Glutamatergic neuron (in vitro differentiated cells): ENCODE data around the gene MACROD1. TPM values are rescaled to one million over a fixed set of nuclear protein-coding genes. Genes with fewer than 3 reads are reported as not detected.

Experiments
- DNase-seq: peaks from one replicate; pipeline ENCODE4 v3.0.0; 2022
- H3K27ac Mint-ChIP-seq: one replicate; pipeline ENCODE4 v1.8.0; 2020; ENCODE audit warnings: mild to moderate bottlenecking, mixed read lengths, inconsistent platforms; ENCODE audit not compliant: unreplicated experiment
- H3K27me3 Mint-ChIP-seq: one replicate; pipeline ENCODE4 v1.8.0; 2020; ENCODE audit warnings: mild to moderate bottlenecking, moderate library complexity, mixed read lengths, inconsistent platforms; ENCODE audit not compliant: unreplicated experiment
- H3K36me3 Mint-ChIP-seq: one replicate; pipeline ENCODE4 v1.8.0; 2020; ENCODE audit warnings: mild to moderate bottlenecking, mixed read lengths, inconsistent platforms; ENCODE audit not compliant: unreplicated experiment
- H3K4me1 Mint-ChIP-seq: one replicate; pipeline ENCODE4 v1.8.0; 2020; ENCODE audit warnings: mild to moderate bottlenecking, low read depth, mixed read lengths, inconsistent platforms; ENCODE audit not compliant: unreplicated experiment
- H3K4me3 Mint-ChIP-seq: one replicate; pipeline ENCODE4 v1.8.0; 2020; ENCODE audit warnings: mild to moderate bottlenecking, mixed read lengths, inconsistent platforms; ENCODE audit not compliant: unreplicated experiment
- H3K9me3 Mint-ChIP-seq: one replicate; pipeline ENCODE4 v1.8.0; 2020; ENCODE audit warnings: mild to moderate bottlenecking, moderate library complexity, mixed read lengths, inconsistent platforms; ENCODE audit not compliant: unreplicated experiment
- total RNA-seq: library from RNA; stranded (reverse); fragmentation: NEBNext Ultra II Directional; extraction: Animal tissue kit (Norgen Biotek cat#: 25700); gene quantifications from one replicate; pipeline ENCODE4 v1.2.1, GENCODE V29; 2021; ENCODE audit not compliant: unreplicated experiment
- TF ChIP-seq, protein P1 (sequence below): fragments of 200-600 bp; sonication (generic); IDR thresholded peaks from one replicate; pipeline ENCODE4 v1.5.0; 2021; ENCODE audit not compliant: partially characterized antibody, unreplicated experiment

MACROD1 gene
- total RNA-seq, 1 donor from 2014 or later, result 12.7 TPM

DNA sequence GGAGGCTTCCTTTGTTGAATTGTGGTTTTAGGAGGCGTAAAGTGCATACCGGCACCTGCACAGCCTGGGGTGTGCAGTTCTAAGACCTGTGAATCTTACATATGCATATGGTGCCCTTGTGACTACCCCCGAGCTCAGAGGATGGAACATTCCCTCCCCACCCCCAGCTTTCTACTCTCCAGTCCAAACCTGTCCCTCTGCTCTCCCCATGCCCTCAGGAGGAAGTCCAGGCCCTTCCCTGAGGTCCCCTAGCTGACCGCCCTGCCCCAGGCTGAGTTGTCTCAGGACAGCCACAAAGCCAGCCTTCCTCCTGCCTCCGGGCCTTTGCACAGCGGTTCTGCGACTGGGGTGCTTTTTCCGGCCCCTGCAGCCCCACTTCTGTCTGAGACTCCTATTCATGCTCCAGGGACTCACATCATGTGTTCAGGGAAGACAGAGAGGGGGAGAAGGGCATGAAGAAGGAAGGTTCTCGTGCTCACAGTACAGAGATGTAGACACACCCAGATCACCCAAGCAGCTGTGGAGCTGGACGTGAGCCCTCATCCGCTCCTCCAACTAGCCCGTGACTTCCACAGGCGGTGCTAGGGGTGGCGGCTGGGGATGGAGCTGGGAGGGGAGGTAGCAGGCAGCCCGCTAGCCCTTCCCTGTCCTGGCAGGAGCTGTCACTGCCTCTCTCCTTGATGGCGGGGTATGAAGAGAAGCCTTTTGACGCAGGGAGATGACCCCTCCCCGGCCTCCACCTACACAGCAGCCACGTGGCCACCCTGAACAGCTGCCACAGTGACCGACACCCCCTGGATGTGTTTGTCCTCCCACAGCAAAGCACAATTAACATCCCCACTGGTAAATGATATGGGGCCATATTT lies 79.4 kb downstream of the MACROD1 start:
- H3K27ac Mint-ChIP-seq, result peak overlapping the region; percentile 72
- peak; percentile 50 for DNase-seq
- H3K27me3 Mint-ChIP-seq, result no peaks in the 10 kb centered on the region
- TF ChIP-seq, protein P1, sequence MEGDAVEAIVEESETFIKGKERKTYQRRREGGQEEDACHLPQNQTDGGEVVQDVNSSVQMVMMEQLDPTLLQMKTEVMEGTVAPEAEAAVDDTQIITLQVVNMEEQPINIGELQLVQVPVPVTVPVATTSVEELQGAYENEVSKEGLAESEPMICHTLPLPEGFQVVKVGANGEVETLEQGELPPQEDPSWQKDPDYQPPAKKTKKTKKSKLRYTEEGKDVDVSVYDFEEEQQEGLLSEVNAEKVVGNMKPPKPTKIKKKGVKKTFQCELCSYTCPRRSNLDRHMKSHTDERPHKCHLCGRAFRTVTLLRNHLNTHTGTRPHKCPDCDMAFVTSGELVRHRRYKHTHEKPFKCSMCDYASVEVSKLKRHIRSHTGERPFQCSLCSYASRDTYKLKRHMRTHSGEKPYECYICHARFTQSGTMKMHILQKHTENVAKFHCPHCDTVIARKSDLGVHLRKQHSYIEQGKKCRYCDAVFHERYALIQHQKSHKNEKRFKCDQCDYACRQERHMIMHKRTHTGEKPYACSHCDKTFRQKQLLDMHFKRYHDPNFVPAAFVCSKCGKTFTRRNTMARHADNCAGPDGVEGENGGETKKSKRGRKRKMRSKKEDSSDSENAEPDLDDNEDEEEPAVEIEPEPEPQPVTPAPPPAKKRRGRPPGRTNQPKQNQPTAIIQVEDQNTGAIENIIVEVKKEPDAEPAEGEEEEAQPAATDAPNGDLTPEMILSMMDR, result no peak
- peaks cover 2% of the 10 kb centered on the region for H3K9me3 Mint-ChIP-seq
- H3K36me3 Mint-ChIP-seq, result no peaks in the 10 kb centered on the region
- H3K4me1 Mint-ChIP-seq, result peaks cover 11% of the 10 kb centered on the region
- H3K4me3 Mint-ChIP-seq, result no peak overlapping the region

DNA sequence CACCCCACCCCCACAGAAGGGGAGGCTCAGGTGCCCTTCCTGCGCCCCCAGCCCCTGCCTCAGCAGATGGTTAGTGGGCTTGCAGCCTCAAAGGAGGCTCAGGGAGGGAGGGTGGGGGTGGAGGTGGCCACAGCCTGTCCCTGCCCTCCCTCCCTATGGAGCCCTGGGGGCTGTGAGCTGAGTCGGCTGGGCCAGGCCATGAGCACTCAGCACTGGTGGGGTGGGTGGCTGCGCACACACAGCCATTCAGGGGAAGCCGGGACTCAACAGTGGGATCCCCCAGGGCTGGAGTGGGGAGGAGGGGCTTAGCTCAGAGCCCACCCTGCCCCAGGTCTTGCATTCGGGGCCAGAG lies 80.0 kb downstream of the MACROD1 start:
- Mint-ChIP-seq H3K27me3 (peaks cover 2% of the 10 kb centered on the region), H3K27ac (no peak overlapping the region), H3K4me1 (peaks cover 9% of the 10 kb centered on the region), H3K36me3 (no peaks in the 10 kb centered on the region), H3K9me3 (peaks cover 2% of the 10 kb centered on the region), H3K4me3 (no peak overlapping the region)
- DNase-seq, result no peak
- TF ChIP-seq, protein P1, result no peak

DNA sequence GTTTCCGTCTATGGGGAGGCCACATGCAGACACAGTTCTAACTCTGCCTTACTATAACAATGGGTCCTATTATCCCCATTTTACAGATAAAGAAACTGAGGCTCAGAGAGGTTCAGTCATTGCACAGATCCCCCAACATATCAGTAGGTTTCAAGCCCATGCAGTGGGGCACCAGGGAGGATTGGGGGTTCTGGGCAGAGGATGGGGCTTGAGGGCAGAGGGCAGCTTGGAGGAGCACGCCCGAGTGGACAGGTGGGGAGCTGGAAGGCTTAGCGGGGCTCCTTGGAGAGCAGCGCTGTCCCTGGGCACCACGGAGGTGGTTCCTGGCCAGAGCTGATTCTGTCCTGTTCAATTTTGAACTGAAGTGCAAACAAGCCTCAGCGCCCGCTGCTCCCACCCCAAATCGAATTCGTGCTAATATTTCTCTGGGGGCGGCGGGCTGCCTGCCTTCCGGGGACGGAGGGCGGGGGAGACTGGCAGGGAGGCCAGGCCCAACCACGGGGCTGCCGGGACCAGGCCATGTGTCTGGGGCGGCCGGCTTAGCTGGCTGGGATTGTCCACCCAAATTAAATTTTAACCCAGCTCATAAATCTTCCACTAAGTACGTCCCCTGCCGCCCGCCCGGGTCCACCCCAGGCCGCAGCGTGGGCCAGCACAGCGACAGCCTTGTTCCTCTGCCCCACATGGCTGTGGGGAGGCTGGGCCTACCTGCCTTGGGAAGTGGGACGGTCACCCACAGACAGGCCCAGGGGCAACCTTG lies 80.8 kb downstream of the MACROD1 start:
- TF ChIP-seq, protein P1, result no peak
- Mint-ChIP-seq H3K36me3 (no peaks in the 10 kb centered on the region), H3K4me3 (no peak overlapping the region), H3K27me3 (peaks cover 2% of the 10 kb centered on the region), H3K4me1 (peaks cover 9% of the 10 kb centered on the region), H3K27ac (no peak overlapping the region), H3K9me3 (peaks cover 2% of the 10 kb centered on the region)
- no peak for DNase-seq

DNA sequence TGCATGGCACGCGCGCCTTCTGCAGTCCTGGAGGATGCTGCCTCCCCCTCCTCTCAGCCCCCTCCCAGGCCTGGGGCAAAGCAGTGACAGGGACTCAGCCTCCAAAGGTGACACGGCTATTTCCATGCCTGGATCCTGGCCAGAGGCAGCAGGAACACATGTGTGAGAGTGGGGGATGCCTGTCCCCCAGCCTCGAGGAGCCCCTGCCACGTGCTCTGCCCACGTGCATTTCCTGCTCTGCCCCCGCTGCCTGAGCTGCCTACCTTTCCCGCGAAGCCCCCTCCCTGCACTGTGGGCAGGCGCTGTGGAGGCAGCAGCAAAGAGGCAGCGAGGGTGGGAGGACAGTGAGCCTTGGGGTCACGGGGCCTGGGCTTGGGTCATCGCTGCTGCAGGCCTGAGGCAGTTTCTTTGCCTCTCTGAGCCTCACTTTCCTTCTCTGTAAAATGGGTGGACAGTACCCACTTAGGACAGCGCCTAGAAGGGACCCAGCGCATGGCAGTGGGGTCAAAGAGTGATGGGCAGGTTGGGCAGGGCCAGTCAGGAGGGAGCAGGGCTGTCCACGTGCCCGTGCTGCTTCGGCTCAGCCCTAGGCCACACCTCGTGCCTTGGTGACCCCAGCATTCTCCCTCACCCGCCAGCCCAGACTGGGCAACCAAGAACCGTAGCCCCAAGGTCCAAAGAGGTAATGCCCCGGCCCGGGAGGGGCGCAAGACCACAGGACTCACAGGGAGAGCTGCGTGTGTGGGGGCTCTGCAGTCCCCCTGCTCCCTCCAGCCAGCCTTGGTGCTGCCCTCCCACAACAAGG lies 81.6 kb downstream of the MACROD1 start:
- no peaks in the 10 kb centered on the region for H3K9me3 Mint-ChIP-seq
- H3K4me1 Mint-ChIP-seq, result peaks cover 7% of the 10 kb centered on the region
- no peak for DNase-seq
- H3K27me3 Mint-ChIP-seq, result peaks cover 2% of the 10 kb centered on the region
- H3K27ac Mint-ChIP-seq, result no peak overlapping the region
- TF ChIP-seq, protein P1, result no peak
- no peak overlapping the region for H3K4me3 Mint-ChIP-seq
- no peaks in the 10 kb centered on the region for H3K36me3 Mint-ChIP-seq
